ENCODE data around the gene HTATSF1. TPM values are rescaled to one million over a fixed set of nuclear protein-coding genes. Genes with fewer than 3 reads are reported as not detected.

HTATSF1 gene
- total RNA-seq, 1 experiment from 2014 or later = 74.7 TPM

DNA sequence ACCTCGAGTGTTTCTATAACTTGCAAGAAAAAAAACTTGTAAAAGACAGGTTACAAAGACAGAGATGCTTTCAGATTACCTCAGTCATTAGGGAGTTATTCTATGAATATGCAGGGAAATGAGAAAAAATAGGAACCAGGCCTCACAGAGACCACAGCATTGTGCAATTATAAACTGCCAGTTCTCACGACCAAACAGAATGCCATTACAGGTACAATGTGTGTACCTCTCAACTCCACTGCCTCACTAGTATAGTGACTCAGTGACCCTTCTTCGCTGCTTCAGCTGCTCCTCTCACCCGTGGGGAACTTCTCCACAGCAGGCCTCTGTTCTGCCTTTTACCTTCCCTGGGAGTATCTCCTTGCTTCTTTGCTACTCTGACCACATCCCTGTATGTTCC is 2.3 kb upstream of the HTATSF1 start:
- Histone ChIP-seq H3K9me2 (replicated peaks; ENCODE audit: low read length) (no peaks in the 10 kb centered on the region), H3K4me1 (ENCODE audit: insufficient read depth, low read length) (0 out of 2 replicates have a peak, but pooled peaks cover 5% of the 10 kb centered on the region), H3K9ac (ENCODE audit: low read length) (no peak overlapping the region), H3K27ac (ENCODE audit: low read length) (no peak overlapping the region), H3F3A (ENCODE audit: low read length, unreplicated experiment) (no peaks in the 10 kb centered on the region), H3K9me3 (ENCODE audit: low read length) (no peaks in the 10 kb centered on the region), H3K36me3 (ENCODE audit: low read depth, low read length) (peaks cover under 1% of the 10 kb centered on the region; the same call in 1 of the 2 replicates), H3K4me3 (ENCODE audit: low read length) (no peak overlapping the region), H3K4me2 (ENCODE audit: low read length) (no peak overlapping the region), H4K20me1 (ENCODE audit: low read length) (peaks cover 15% of the 10 kb centered on the region; the same call in 1 of the 2 replicates), H3K27me3 (ENCODE audit: low read length) (no peaks in the 10 kb centered on the region; the same call in 1 of the 2 replicates), H2AFZ (ENCODE audit: low read length) (no peak overlapping the region), H3K79me2 (ENCODE audit: low read length) (peaks cover 25% of the 10 kb centered on the region)
- TF ChIP-seq EZH2 (IDR thresholded peaks at IDR 0.05; ENCODE audit: low read length, unreplicated experiment) = no peak
- no peak for TF ChIP-seq EZH2phosphoT487 (IDR thresholded peaks at IDR 0.05; ENCODE audit: borderline replicate concordance, low read length)
- TF ChIP-seq, protein P1, sequence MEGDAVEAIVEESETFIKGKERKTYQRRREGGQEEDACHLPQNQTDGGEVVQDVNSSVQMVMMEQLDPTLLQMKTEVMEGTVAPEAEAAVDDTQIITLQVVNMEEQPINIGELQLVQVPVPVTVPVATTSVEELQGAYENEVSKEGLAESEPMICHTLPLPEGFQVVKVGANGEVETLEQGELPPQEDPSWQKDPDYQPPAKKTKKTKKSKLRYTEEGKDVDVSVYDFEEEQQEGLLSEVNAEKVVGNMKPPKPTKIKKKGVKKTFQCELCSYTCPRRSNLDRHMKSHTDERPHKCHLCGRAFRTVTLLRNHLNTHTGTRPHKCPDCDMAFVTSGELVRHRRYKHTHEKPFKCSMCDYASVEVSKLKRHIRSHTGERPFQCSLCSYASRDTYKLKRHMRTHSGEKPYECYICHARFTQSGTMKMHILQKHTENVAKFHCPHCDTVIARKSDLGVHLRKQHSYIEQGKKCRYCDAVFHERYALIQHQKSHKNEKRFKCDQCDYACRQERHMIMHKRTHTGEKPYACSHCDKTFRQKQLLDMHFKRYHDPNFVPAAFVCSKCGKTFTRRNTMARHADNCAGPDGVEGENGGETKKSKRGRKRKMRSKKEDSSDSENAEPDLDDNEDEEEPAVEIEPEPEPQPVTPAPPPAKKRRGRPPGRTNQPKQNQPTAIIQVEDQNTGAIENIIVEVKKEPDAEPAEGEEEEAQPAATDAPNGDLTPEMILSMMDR (conservative IDR thresholded peaks at IDR 0.05; ENCODE audit: low read depth, low read length) = no peak
- ChIA-PET CTCF (no interaction called here), POLR2A (ENCODE audit: unreplicated experiment) (no interaction called here)
- ATAC-seq = no peak
- no TSS peak for BruUV-seq (replicated peaks)
- intact Hi-C loops (cut with micrococcal nuclease) = no loop called here
- DNase-seq = no peak

DNA sequence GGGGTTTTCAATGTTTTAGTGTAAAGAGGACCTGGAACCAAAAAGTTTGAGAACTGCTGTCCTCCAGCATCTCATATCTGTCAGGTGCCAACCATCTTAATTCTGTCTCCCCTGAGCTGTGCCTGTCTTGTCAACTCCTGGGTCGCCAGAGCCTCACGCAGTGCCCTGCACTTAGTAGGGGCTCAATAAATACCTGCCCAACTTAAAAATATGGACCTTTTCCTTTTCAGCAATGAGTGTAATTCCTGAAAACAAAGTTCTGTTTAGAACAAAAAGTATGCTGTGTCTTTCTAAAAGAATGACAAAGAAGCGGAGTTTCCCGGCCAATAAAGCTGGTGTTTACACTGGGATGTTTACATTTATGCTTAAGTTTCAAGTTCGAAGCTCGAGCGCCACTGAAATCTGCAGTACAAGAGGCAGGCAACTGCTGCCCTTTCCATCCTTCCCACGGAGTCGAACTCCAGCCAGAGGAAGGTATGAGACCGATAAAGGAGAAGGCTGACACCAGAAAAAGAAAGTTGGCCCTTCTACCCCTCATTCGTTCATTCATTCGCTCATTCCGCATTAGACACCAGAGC is 1.1 kb upstream of the HTATSF1 start:
- peaks cover 15% of the 10 kb centered on the region; the same call in 1 of the 2 replicates for H4K20me1 ChIP-seq (ENCODE audit: low read length)
- H3K9me3 ChIP-seq (ENCODE audit: low read length) = no peaks in the 10 kb centered on the region
- H3K36me3 ChIP-seq (ENCODE audit: low read depth, low read length) = peaks cover 13% of the 10 kb centered on the region
- intact Hi-C loops (cut with micrococcal nuclease) = loop anchor here (2.0 kb wide), 2 partner anchors 81 to 199 kb away; no protein-coding TSS in a partner anchor
- peak overlapping the region; percentile 82 for H3K4me2 ChIP-seq (ENCODE audit: low read length)
- H3K9me2 ChIP-seq (replicated peaks; ENCODE audit: low read length) = no peaks in the 10 kb centered on the region
- DNase-seq (no peak), ATAC-seq (peak; percentile 5)
- BruUV-seq (replicated peaks) = TSS peak; percentile 90
- H3K4me1 ChIP-seq (ENCODE audit: insufficient read depth, low read length) = 0 out of 2 replicates have a peak, but pooled peaks cover 2% of the 10 kb centered on the region
- peak overlapping the region; percentile 99 for H3K4me3 ChIP-seq (ENCODE audit: low read length)
- ChIA-PET POLR2A (ENCODE audit: unreplicated experiment) (interaction anchor here (0.6 kb wide), 1 partner anchor 43 kb away, joined by 5 read pairs; no protein-coding TSS in a partner anchor), CTCF (interaction anchor here (1.2 kb wide), 1 partner anchor 224 kb away, joined by 4 read pairs; no protein-coding TSS in a partner anchor)
- TF ChIP-seq, protein P1 (conservative IDR thresholded peaks at IDR 0.05; ENCODE audit: low read depth, low read length) = no peak
- TF ChIP-seq EZH2phosphoT487 (IDR thresholded peaks at IDR 0.05; ENCODE audit: borderline replicate concordance, low read length) (no peak), EZH2 (IDR thresholded peaks at IDR 0.05; ENCODE audit: low read length, unreplicated experiment) (no peak)
- H3K27ac ChIP-seq (ENCODE audit: low read length) = peak overlapping the region; percentile 95
- H3F3A ChIP-seq (ENCODE audit: low read length, unreplicated experiment) = no peaks in the 10 kb centered on the region
- H3K9ac ChIP-seq (ENCODE audit: low read length) = peak overlapping the region; percentile 95
- peak overlapping the region; percentile 85 for H2AFZ ChIP-seq (ENCODE audit: low read length)
- H3K79me2 ChIP-seq (ENCODE audit: low read length) = peaks cover 25% of the 10 kb centered on the region
- H3K27me3 ChIP-seq (ENCODE audit: low read length) = no peaks in the 10 kb centered on the region

Data from PC-3 (cell line).